Suprapubic skin (tissue), 3 donors: ENCODE results near the gene FES.

Source experiments
- CTCF ChIP-seq, 2 donors: fragments of 200-600 bp in 1 of 2; fragments of 450-650 bp in 1 of 2; sonication (generic) in 1 of 2; IDR thresholded peaks; one replicate each; pipeline ENCODE4 v1.5.1; 2016 to 2019; ENCODE audit warnings: antibody characterized with exemption in 2 of 2, mild to moderate bottlenecking in 1 of 2, moderate library complexity in 1 of 2
- POLR2A ChIP-seq, 2 donors: fragments of 450-650 bp; IDR thresholded peaks; one replicate each; pipeline ENCODE4 v1.6.1; 2017; ENCODE audit warnings: antibody characterized with exemption in 2 of 2, mild to moderate bottlenecking in 2 of 2, moderate library complexity in 2 of 2

- no peak for TF ChIP-seq CTCF (IDR thresholded peaks at IDR 0.05)
- TF ChIP-seq POLR2A (IDR thresholded peaks at IDR 0.05), result no peak
These were observed 29.2 kb upstream of the FES start for GRCh38 chr15:90855139-90855538.
